Measurements from ENCODE around the gene INSR. TPM values are rescaled to one million over a fixed set of nuclear protein-coding genes. Genes with fewer than 3 reads are reported as not detected.

Gene INSR
- total RNA-seq, 2 donors from 2014 or later = 58.7 to 62.2 TPM

- intact Hi-C loops (cut with DNase I) = no loop called here
- Histone ChIP-seq H3K9me3 (no peaks in the 10 kb centered on the region), H3K36me3 (no peaks in the 10 kb centered on the region), H3K27me3 (no peaks in the 10 kb centered on the region), H3K27ac (no peak overlapping the region), H3K4me1 (peaks cover 13% of the 10 kb centered on the region), H3K9ac (ENCODE audit: low read depth in 2 of 2, low read length in 2 of 2) (no peak overlapping the region), H3K4me3 (no peak overlapping the region)
- TF ChIP-seq CTCF (IDR thresholded peaks at IDR 0.05) = no peak
- DNase-seq = no peak
Measured at GRCh38 chr19:7176792-7177191, 117.4 kb downstream of the INSR start.

GRCh38 chr19:7172794-7173193 is 121.4 kb downstream of the INSR start:
- Histone ChIP-seq H3K4me3 (no peak overlapping the region), H3K27ac (no peak overlapping the region), H3K9me3 (no peaks in the 10 kb centered on the region), H3K4me1 (no peaks in the 10 kb centered on the region), H3K27me3 (no peaks in the 10 kb centered on the region), H3K9ac (ENCODE audit: low read depth in 2 of 2, low read length in 2 of 2) (no peak overlapping the region), H3K36me3 (peaks cover 12% of the 10 kb centered on the region)
- DNase-seq = no peak
- TF ChIP-seq CTCF (IDR thresholded peaks at IDR 0.05) = no peak
- intact Hi-C loops (cut with DNase I) = no loop called here

- Histone ChIP-seq H3K4me3 (no peak overlapping the region), H3K9me3 (no peaks in the 10 kb centered on the region), H3K4me1 (no peaks in the 10 kb centered on the region), H3K27me3 (no peaks in the 10 kb centered on the region), H3K36me3 (peaks cover 12% of the 10 kb centered on the region), H3K9ac (ENCODE audit: low read depth in 2 of 2, low read length in 2 of 2) (no peak overlapping the region), H3K27ac (no peak overlapping the region)
- intact Hi-C loops (cut with DNase I) = no loop called here
- DNase-seq = no peak
- TF ChIP-seq CTCF (IDR thresholded peaks at IDR 0.05) = no peak
Measured at GRCh38 chr19:7170983-7171382, 123.2 kb downstream of the INSR start.

GRCh38 chr19:7168941-7169340 is 125.3 kb downstream of the INSR start:
- TF ChIP-seq CTCF (IDR thresholded peaks at IDR 0.05) = no peak
- H3K4me1 ChIP-seq = no peaks in the 10 kb centered on the region
- intact Hi-C loops (cut with DNase I) = no loop called here

GRCh38 chr19:7161292-7161691 is 132.9 kb downstream of the INSR start:
- TF ChIP-seq CTCF (IDR thresholded peaks at IDR 0.05) = no peak

More at GRCh38 chr19:7168941-7169340, 125.3 kb downstream of the INSR start:
- no peak overlapping the region for H3K4me3 ChIP-seq
- H3K9me3 ChIP-seq = no peaks in the 10 kb centered on the region
- H3K9ac ChIP-seq (ENCODE audit: low read depth in 2 of 2, low read length in 2 of 2) = no peak overlapping the region
- no peak overlapping the region for H3K27ac ChIP-seq
- H3K27me3 ChIP-seq = no peaks in the 10 kb centered on the region
- peaks cover 12% of the 10 kb centered on the region for H3K36me3 ChIP-seq
- no peak for DNase-seq

More at GRCh38 chr19:7161292-7161691, 132.9 kb downstream of the INSR start:
- DNase-seq = no peak
- Histone ChIP-seq H3K9me3 (no peaks in the 10 kb centered on the region), H3K36me3 (no peaks in the 10 kb centered on the region), H3K27me3 (no peaks in the 10 kb centered on the region), H3K9ac (ENCODE audit: low read depth in 2 of 2, low read length in 2 of 2) (no peak overlapping the region), H3K4me1 (no peaks in the 10 kb centered on the region), H3K4me3 (no peak overlapping the region), H3K27ac (no peak overlapping the region)
- intact Hi-C loops (cut with DNase I) = no loop called here

All from colonic mucosa (tissue), 4 donors.